ENCODE data around the gene MUC21.

GRCh38 chr6:30988209-30988825 is 4.8 kb downstream of the MUC21 start:
- TF ChIP-seq CTCF (IDR thresholded peaks at IDR 0.05) (no peak), POLR2AphosphoS5 (IDR thresholded peaks at IDR 0.05; ENCODE audit: low read depth, low read length) (no peak), REST (IDR thresholded peaks at IDR 0.05; ENCODE audit: insufficient read depth in 1 of 2, low read depth in 2 of 2, low read length in 1 of 2) (no peak), SIN3A (IDR thresholded peaks at IDR 0.05; ENCODE audit: borderline replicate concordance, insufficient read depth, low read depth, low read length) (no peak), TCF7L2 (IDR thresholded peaks at IDR 0.05; ENCODE audit: low read depth, low read length) (no peak)

All from Panc1 (cell line).